ENCODE data around the gene UBC.

UBC gene

DNA sequence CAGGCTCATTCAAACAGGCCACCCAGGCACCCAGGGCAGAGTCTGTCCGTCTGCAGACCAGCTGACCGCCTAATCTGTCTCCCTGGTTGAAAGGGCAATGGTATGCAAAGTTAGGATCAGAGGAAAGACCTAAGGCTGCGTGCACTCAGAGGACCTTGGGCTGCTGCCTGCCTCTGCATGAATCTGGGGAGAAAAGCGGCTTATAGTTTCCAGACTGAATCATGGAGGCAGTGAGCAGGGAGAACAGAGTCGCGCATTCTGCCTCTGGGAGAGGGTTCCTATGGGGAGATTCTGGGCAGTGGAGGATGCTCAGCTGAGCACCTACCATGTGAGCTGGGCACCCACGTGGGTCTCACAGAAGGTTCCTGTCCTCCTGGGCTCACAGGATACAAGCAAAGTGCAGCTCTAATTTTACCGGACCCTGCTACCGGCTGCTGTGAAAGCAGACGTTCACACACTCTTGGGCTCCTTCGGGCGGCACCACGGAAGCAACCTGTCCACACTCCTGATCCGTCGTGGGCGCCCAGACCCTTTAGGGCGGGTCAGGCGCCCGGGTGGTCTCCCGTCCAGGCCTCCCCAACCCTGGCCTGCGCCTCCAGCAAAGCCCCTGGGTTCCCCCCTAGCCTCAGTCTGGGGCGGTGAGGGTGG is 51.6 kb downstream of the UBC start:
- no peak for FAIRE-seq

DNA sequence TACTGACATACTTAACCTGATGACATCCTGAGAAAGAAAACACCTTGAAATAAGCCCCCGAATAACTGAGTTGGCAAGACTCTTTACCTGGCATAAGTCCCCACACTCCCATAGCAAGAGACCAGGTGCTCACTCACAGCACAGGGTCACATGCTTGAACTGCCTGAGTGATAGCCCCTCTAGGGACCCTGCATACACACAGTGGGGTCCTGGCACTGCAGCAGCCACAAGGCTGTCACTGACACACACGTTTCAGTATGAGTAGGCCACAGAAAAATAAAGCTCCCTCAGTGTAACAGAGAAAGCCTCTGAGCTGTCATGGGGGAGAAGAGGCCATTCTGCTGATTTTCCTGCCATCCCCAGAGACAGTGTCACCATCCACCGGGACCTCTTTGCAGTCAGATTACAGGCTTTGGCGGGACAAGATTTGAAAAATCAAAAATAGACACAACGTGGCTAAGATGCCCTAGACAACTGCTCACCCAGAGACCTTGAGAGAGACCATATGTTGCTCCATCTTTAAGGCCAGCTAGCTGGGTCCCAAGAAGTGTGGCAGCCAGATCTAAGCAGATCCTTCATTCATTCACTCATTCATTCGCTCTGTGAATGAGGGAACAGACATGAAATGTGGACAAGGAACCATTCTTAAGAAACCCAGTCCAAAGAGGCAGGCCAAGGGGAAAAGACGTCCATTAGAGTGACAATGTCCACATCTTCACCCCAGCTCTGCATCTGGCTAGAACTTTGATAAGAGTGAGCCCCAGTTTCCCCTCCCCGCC is 52.4 kb downstream of the UBC start:
- FAIRE-seq = no peak

Measured in G401.6 (cell line).